GM12878 (cell line): ENCODE data around the gene RALGPS2. TPM values are rescaled to one million over a fixed set of nuclear protein-coding genes. Genes with fewer than 3 reads are reported as not detected.

Experiments
- ATAC-seq: fragments of 200-7000 bp; cut with Tn5 transposase; 3 replicates; pipeline ENCODE4 v1.9.1; 2020; ENCODE audit warnings: mild to moderate bottlenecking, moderate library complexity
- BruUV-seq: library from RNA; stranded (reverse); fragments of 400-500 nt; replicated peaks from 2 replicates; lab custom pipeline; 2021; lab: Mats Ljungman, UMichigan
- CTCF ChIA-PET: fragments of 300-600 bp; sonication (Branson Sonifier 250); formaldehyde crosslinking; extraction: SDS; loops from one replicate; lab custom pipeline; 2021; ENCODE audit warnings: inconsistent platforms; lab: Yijun Ruan, JAX
- POLR2A ChIA-PET: fragments of 350-600 bp; formaldehyde crosslinking; extraction: SDS; loops from one replicate; lab custom pipeline; 2021; ENCODE audit warnings: inconsistent platforms; lab: Charles Lee
- RAD21 ChIA-PET: fragments of 300-600 bp; sonication (Branson Sonifier 250); formaldehyde crosslinking; loops from one replicate; lab custom pipeline; 2023; ENCODE audit warnings: antibody characterized with exemption; ENCODE audit not compliant: unreplicated experiment; lab: Charles Lee
- SMC1A ChIA-PET: fragments of 300-600 bp; sonication (Branson Sonifier 250); formaldehyde crosslinking; loops from one replicate; lab custom pipeline; 2023; ENCODE audit not compliant: unreplicated experiment, uncharacterized antibody; lab: Charles Lee
- DNase-seq: peaks from one replicate; pipeline ENCODE4 v3.0.0-alpha.2; 2011; ENCODE audit warnings: low read depth, low spot score
- FAIRE-seq: peaks from 3 replicates; lab custom pipeline; 2011; peaks lifted over from hg19 to GRCh38; lab: Jason Lieb, UNC
- H2AFZ ChIP-seq: 2 replicates; pipeline ENCODE4 v1.6.0; 2011; ENCODE audit warnings: low read depth, low read length, control low read depth; ENCODE audit not compliant: control insufficient read depth
- H3K27ac ChIP-seq: 2 replicates; pipeline ENCODE4 v1.5.1; 2011; ENCODE audit warnings: control low read depth; ENCODE audit not compliant: control insufficient read depth, insufficient read depth
- H3K27me3 ChIP-seq, 2 experiments: replicated peaks in 1 of 2; 2 replicates each; pipeline versions ENCODE4 v1.6.0 to v1.6.1; 2011; ENCODE audit warnings: low read length in 1 of 2; ENCODE audit not compliant: control insufficient read depth in 2 of 2, insufficient read depth in 2 of 2
- H3K36me3 ChIP-seq, 2 experiments: 2 replicates each; pipeline ENCODE4 v1.5.1; 2011; ENCODE audit warnings: low read length in 1 of 2; ENCODE audit not compliant: control insufficient read depth in 2 of 2, insufficient read depth in 2 of 2
- H3K4me1 ChIP-seq: 2 replicates; pipeline ENCODE4 v1.6.1; 2011; ENCODE audit warnings: mild to moderate bottlenecking, low read length, moderate library complexity, mixed read lengths; ENCODE audit not compliant: control insufficient read depth, insufficient read depth
- H3K4me2 ChIP-seq: 2 replicates; pipeline ENCODE4 v1.6.0; 2011; ENCODE audit warnings: control low read depth; ENCODE audit not compliant: control insufficient read depth, insufficient read depth
- H3K4me3 ChIP-seq: fragments of 200-600 bp; sonication (generic); 2 replicates; pipeline ENCODE4 v1.5.1; 2016
- H3K79me2 ChIP-seq: 2 replicates; pipeline ENCODE4 v1.6.0; 2011; ENCODE audit warnings: low read length; ENCODE audit not compliant: control insufficient read depth, insufficient read depth
- H3K9ac ChIP-seq: 2 replicates; pipeline ENCODE4 v1.8.0; 2011; ENCODE audit warnings: low read length, control low read depth, mixed read lengths; ENCODE audit not compliant: control insufficient read depth, insufficient read depth
- H3K9me3 ChIP-seq: replicated peaks from 3 replicates; pipeline ENCODE4 v1.5.1; 2011; ENCODE audit warnings: mild to moderate bottlenecking, low read length; ENCODE audit not compliant: control insufficient read depth, insufficient read depth
- H4K20me1 ChIP-seq: 2 replicates; pipeline ENCODE4 v1.6.0; 2011; ENCODE audit not compliant: control insufficient read depth, insufficient read depth
- BRCA1 ChIP-seq: IDR thresholded peaks from 2 replicates; pipeline ENCODE4 v1.6.1; 2011; ENCODE audit warnings: low read depth, low read length, improper control_type of control experiment
- CREM ChIP-seq: IDR thresholded peaks from 2 replicates; pipeline ENCODE4 v1.6.1; 2014; ENCODE audit warnings: antibody characterized with exemption, low read depth
- LARP7 ChIP-seq: fragments of 450-650 bp; IDR thresholded peaks from 2 replicates; pipeline ENCODE4 v1.6.1; 2017; ENCODE audit warnings: mild to moderate bottlenecking
- NFXL1 ChIP-seq: fragments of 450-650 bp; IDR thresholded peaks from 2 replicates; pipeline ENCODE4 v1.6.1; 2017; ENCODE audit warnings: antibody characterized with exemption, mild to moderate bottlenecking, borderline replicate concordance
- PKNOX1 ChIP-seq: fragments of 450-650 bp; IDR thresholded peaks from 2 replicates; pipeline ENCODE4 v1.6.1; 2016; ENCODE audit warnings: mild to moderate bottlenecking
- PML ChIP-seq: IDR thresholded peaks from 2 replicates; pipeline ENCODE4 v1.6.1; 2012; ENCODE audit warnings: low read length, inconsistent platforms
- POLR2AphosphoS5 ChIP-seq: IDR thresholded peaks from 2 replicates; pipeline ENCODE4 v1.6.1; 2011; ENCODE audit warnings: mild to moderate bottlenecking, low read length, inconsistent platforms
- RAD51 ChIP-seq: fragments of 450-650 bp; IDR thresholded peaks from 2 replicates; pipeline ENCODE4 v1.6.1; 2016; ENCODE audit warnings: moderate library complexity, mild to moderate bottlenecking, inconsistent platforms
- REST ChIP-seq: IDR thresholded peaks from 2 replicates; pipeline ENCODE4 v1.6.1; 2012; ENCODE audit warnings: mild to moderate bottlenecking, low read depth, low read length
- SMARCA5 ChIP-seq: fragments of 450-650 bp; IDR thresholded peaks from 2 replicates; pipeline ENCODE4 v1.6.1; 2017; ENCODE audit warnings: mild to moderate bottlenecking
- ZNF24 ChIP-seq: fragments of 450-650 bp; IDR thresholded peaks from 2 replicates; pipeline ENCODE4 v1.6.1; 2017; ENCODE audit warnings: antibody characterized with exemption, mild to moderate bottlenecking
- ZSCAN29 ChIP-seq: fragments of 450-650 bp; IDR thresholded peaks from 2 replicates; pipeline ENCODE4 v1.6.1; 2017; ENCODE audit warnings: mild to moderate bottlenecking, moderate library complexity
- WGBS: methylation state at CpG from one replicate; pipeline ENCODE4 v1.1.6; 2016; ENCODE audit warnings: low lambda C conversion rate; ENCODE audit not compliant: insufficient replicate concordance, insufficient coverage; ENCODE audit errors: missing lambda C conversion rate; 5-methylcytosine and 5-hydroxymethylcytosine counted together
- in situ Hi-C: fragments of 300-500 bp; cut with MboI; formaldehyde crosslinking; loops from 9 replicates; pipeline ENCODE4 v1.14.3; 2018; ENCODE audit warnings: mixed read lengths
- intact Hi-C: fragments of 100-400 bp; cut with micrococcal nuclease; formaldehyde crosslinking; loops from one replicate; pipeline ENCODE4 v1.14.2; 2022; ENCODE audit not compliant: unreplicated experiment
- polyA plus RNA-seq, 11 experiments: library from polyadenylated mRNA; depleted of rRNA in 4 of 11; unstranded in 6 of 11; stranded (reverse) in 5 of 11; fragments of >200 nt; fragmentation: Nextera tagmentation in 4 of 11; fragmentation: Illumina TruSeq in 1 of 11; extraction: Ambion mirVana in 4 of 11; extraction: Trizol in 1 of 11; gene quantifications; 1 replicate in 1 of 11; 2 replicates in 10 of 11; pipeline versions ENCODE4 v1.2.1 to v1.2.3, GENCODE V29; 2011 to 2016; ENCODE audit warnings: inconsistent platforms in 2 of 11, missing spikeins in 2 of 11, low read depth in 1 of 11
- total RNA-seq, 4 experiments: library from RNA; depleted of rRNA in 3 of 4; stranded (reverse); fragments of >200 nt in 3 of 4; fragmentation: Illumina TruSeq in 1 of 4; extraction: Trizol in 1 of 4; gene quantifications; 2 replicates each; pipeline versions ENCODE4 v1.2.1 to v1.2.3, GENCODE V29; 2013 to 2021

RALGPS2 gene
- total and polyA plus RNA-seq, 10 of the 15 experiments (the other 5 are each of a cell fraction or from before 2014, with no cell fraction given), result 0.08 to 3.7 (median 0.50) TPM

GRCh38 chr1:178928041-178928440, 203.0 kb downstream of the RALGPS2 start:
- no peak overlapping the region for H3K4me3 ChIP-seq
- H3K4me2 ChIP-seq, result no peak overlapping the region
- CTCF ChIA-PET, result interaction anchor here (1.6 kb wide), 1 partner anchor 12 kb away, joined by 4 read pairs; no protein-coding TSS in a partner anchor
- 87% methylated on average over 4 of the region's 4 CpGs for WGBS
- BruUV-seq, result no TSS peak
- intact Hi-C loops (no loop called here), in situ Hi-C loops (no loop called here)
- no peak for DNase-seq
- no peaks in the 10 kb centered on the region for H3K79me2 ChIP-seq
- no peak for ATAC-seq
- H3K4me1 ChIP-seq, result no peaks in the 10 kb centered on the region
- TF ChIP-seq POLR2AphosphoS5, result no peak
- no peak for TF ChIP-seq RAD51
- no peak for TF ChIP-seq SMARCA5
- no peak for TF ChIP-seq NFXL1
- TF ChIP-seq BRCA1, result no peak
- TF ChIP-seq LARP7, result no peak
- TF ChIP-seq CREM, result no peak
- TF ChIP-seq REST, result no peak
- no peak for TF ChIP-seq PML
- no peak for TF ChIP-seq ZNF24
- no peak for TF ChIP-seq ZSCAN29
- no peak for TF ChIP-seq PKNOX1
- TF ChIP-seq, all 136 proteins: peak for 0
- Histone ChIP-seq H3K9ac (no peak overlapping the region), H4K20me1 (no peaks in the 10 kb centered on the region), H3K27me3 (no peaks in the 10 kb centered on the region), H2AFZ (no peak overlapping the region), H3K36me3 (no peaks in the 10 kb centered on the region), H3K27ac (no peak overlapping the region), H3K9me3 (0 out of 3 replicates have a peak, but pooled peaks cover 2% of the 10 kb centered on the region)
- ChIA-PET POLR2A (no interaction called here), SMC1A (interaction anchor here (1.3 kb wide), 1 partner anchor 10 kb away, joined by 4 read pairs; no protein-coding TSS in a partner anchor), RAD21 (no interaction called here)
- no peak for FAIRE-seq
